Peyer's patch (tissue), 4 donors: ENCODE data around the gene PALLD. TPM values are rescaled to one million over a fixed set of nuclear protein-coding genes. Genes with fewer than 3 reads are reported as not detected.

ENCODE experiments used
- DNase-seq, 3 donors: peaks; one replicate each; pipeline ENCODE4 v3.0.0-alpha.2; 2017 to 2019
- H3K27ac ChIP-seq, 4 donors: fragments of 200-600 bp; sonication (generic); one replicate each; pipeline ENCODE4 v1.5.1; 2016 to 2019
- H3K27me3 ChIP-seq, 2 donors: fragments of 200-600 bp; sonication (generic); one replicate each; pipeline ENCODE4 v1.5.1; 2019
- H3K36me3 ChIP-seq, 3 donors: fragments of 200-600 bp; sonication (generic); one replicate each; pipeline ENCODE4 v1.5.1; 2016 to 2019
- H3K4me1 ChIP-seq, 4 donors: fragments of 200-600 bp; sonication (generic); one replicate each; pipeline ENCODE4 v1.5.1; 2016 to 2019
- H3K4me3 ChIP-seq, 4 donors: fragments of 200-600 bp; sonication (generic); 1 replicate in 3 of 4; 2 replicates in 1 of 4; pipeline ENCODE4 v1.5.1; 2016 to 2019; ENCODE audit warnings: mild to moderate bottlenecking in 1 of 4
- H3K9me3 ChIP-seq, 4 donors: fragments of 200-600 bp; sonication (generic); one replicate each; pipeline ENCODE4 v1.5.1; 2016 to 2019; ENCODE audit warnings: mild to moderate bottlenecking in 1 of 4
- POLR2A ChIP-seq, 2 donors: fragments of 450-650 bp; IDR thresholded peaks; one replicate each; pipeline ENCODE4 v1.5.1; 2017; ENCODE audit warnings: antibody characterized with exemption in 2 of 2, mild to moderate bottlenecking in 2 of 2, moderate library complexity in 2 of 2
- total RNA-seq, 4 donors: library from RNA; depleted of rRNA; stranded (reverse); fragments of >200 nt; gene quantifications; one replicate each; pipeline ENCODE4 v1.1.0, GENCODE V29; 2016
- TF ChIP-seq, protein P1 (sequence below), 6 experiments: fragments of 450-650 bp in 4 of 6; fragments of 200-600 bp in 2 of 6; sonication (generic) in 1 of 6; IDR thresholded peaks; one replicate each; pipeline ENCODE4 v1.5.1; 2017 to 2019; ENCODE audit warnings: antibody characterized with exemption in 6 of 6, mild to moderate bottlenecking in 3 of 6, moderate library complexity in 1 of 6

Gene PALLD
- total RNA-seq, 4 donors from 2014 or later: 68.0 to 175 (median 78.4) TPM

DNA sequence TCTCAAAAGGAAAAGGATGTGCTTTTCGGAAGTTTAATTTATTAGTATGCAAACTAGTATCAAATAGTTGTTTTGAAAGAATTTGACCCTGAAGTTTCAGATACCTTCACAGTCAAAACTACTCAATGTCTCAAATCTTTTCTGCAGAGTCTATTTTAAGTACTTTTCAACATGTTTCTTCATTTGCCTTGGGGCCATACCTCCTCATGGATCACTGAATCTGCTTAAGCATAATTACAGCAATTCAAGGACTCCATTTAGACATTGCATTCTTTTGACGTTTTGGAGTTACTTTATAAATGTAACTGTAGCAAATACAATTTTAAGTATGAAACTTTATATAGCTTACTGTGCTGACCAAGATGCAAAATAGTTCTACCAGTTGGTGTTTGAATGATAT lies 25.5 kb downstream of the PALLD start:
- H3K27me3 ChIP-seq: no peaks in the 10 kb centered on the region
- H3K4me3 ChIP-seq: no peak overlapping the region
- no peak overlapping the region for H3K27ac ChIP-seq
- no peaks in the 10 kb centered on the region for H3K9me3 ChIP-seq
- DNase-seq: no peak
- no peaks in the 10 kb centered on the region for H3K4me1 ChIP-seq
- no peaks in the 10 kb centered on the region for H3K36me3 ChIP-seq
- TF ChIP-seq POLR2A (IDR thresholded peaks at IDR 0.05): no peak
- TF ChIP-seq, protein P1, sequence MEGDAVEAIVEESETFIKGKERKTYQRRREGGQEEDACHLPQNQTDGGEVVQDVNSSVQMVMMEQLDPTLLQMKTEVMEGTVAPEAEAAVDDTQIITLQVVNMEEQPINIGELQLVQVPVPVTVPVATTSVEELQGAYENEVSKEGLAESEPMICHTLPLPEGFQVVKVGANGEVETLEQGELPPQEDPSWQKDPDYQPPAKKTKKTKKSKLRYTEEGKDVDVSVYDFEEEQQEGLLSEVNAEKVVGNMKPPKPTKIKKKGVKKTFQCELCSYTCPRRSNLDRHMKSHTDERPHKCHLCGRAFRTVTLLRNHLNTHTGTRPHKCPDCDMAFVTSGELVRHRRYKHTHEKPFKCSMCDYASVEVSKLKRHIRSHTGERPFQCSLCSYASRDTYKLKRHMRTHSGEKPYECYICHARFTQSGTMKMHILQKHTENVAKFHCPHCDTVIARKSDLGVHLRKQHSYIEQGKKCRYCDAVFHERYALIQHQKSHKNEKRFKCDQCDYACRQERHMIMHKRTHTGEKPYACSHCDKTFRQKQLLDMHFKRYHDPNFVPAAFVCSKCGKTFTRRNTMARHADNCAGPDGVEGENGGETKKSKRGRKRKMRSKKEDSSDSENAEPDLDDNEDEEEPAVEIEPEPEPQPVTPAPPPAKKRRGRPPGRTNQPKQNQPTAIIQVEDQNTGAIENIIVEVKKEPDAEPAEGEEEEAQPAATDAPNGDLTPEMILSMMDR (IDR thresholded peaks at IDR 0.05): no peak

DNA sequence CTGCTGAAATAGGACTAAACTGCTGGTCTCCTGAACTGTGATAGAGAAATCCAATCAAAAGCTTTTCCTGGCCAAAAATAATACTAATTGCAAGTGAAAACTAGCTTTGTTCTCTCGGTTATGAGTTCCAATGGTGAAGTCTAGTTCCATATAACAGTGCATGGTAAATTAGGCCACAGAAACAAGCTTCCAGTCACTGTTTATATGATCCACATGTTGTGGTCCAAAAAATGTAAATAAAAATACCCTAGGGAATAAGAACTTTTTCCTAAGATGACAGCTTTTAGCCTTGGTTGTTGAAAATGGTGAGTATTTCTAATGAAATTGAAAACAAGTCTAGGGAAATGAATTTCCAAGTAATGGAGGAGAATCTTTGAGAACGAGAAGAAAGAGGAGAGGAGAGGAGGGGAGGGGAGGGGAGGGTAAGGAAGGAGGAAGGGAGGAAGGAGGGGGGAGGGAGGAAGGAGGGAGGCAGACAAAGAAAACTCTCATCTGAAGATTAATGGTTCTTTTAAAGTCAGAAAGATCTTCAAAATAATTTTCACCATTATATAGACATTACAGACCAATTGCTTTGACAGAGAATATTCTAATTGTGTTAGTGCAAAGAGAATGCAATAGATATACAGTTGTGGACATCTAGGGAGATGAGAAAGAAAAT lies 26.1 kb downstream of the PALLD start:
- Histone ChIP-seq H3K27me3 (no peaks in the 10 kb centered on the region), H3K27ac (no peak overlapping the region), H3K36me3 (no peaks in the 10 kb centered on the region), H3K4me1 (no peaks in the 10 kb centered on the region), H3K9me3 (no peaks in the 10 kb centered on the region), H3K4me3 (no peak overlapping the region)
- no peak for DNase-seq
- TF ChIP-seq POLR2A (IDR thresholded peaks at IDR 0.05): no peak
- TF ChIP-seq, protein P1 (IDR thresholded peaks at IDR 0.05): no peak

DNA sequence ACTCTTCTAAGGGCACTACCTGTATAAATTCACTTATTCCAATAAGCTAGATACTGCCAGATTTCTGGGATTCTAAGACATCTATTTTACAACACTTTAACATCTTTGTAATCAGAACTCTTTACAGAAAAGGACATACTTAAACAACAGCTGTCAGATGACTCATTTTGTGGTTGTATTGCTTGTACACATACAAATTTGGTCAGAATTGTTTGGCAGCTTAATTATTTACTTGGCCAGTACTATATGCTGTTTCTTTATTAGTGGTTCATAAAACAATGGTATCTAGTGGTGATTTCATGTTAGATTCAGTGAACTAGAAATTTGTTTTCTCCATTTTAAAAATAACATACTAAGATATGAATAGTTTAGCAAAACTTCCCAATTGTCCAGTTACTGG lies 27.2 kb downstream of the PALLD start:
- no peak overlapping the region for H3K27ac ChIP-seq

DNA sequence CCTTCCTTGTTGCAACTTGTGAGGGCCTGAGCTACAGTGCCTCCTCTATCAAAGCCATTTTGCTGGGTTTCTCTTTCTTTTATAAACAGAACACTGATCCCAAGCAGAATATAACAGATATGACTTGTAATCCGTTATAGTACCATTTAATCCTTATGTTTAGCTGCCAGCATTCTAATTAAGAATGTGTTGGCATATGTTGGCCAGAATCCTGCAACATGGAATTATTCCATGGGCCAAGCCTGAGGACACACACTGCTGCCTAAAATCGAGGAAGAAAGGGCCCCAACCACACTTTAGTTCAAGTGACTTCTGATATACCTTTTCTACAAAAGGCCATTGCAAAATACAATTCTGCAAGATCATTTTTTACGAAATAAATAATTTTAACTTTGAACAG lies 28.0 kb downstream of the PALLD start:
- H3K27me3 ChIP-seq: no peaks in the 10 kb centered on the region

More for the DNA sequence above, 27.2 kb downstream of the PALLD start:
- DNase-seq: no peak
- H3K36me3 ChIP-seq: no peaks in the 10 kb centered on the region
- no peaks in the 10 kb centered on the region for H3K9me3 ChIP-seq
- no peak overlapping the region for H3K4me3 ChIP-seq
- H3K4me1 ChIP-seq: no peaks in the 10 kb centered on the region
- TF ChIP-seq POLR2A (IDR thresholded peaks at IDR 0.05): no peak
- TF ChIP-seq, protein P1 (IDR thresholded peaks at IDR 0.05): no peak
- H3K27me3 ChIP-seq: no peaks in the 10 kb centered on the region

DNA sequence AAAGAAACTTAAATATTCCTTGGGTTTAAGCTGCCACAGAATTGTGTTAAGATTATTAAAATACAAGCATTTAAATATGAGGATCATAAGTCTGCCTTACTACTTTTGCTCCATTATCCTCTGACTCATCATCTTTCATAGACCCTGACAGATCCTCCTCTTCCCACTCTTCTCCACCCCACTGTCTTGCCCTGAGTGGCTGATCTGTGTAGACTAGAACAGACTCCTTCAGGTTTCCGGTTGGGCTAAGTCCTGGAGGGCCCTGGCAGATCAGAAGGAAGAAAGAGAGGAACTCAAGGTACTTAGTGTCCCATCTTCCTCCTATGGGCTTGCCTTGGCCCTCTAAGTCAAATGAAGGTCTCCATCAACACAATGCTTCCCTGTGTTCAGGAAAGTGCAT lies 30.7 kb downstream of the PALLD start:
- Histone ChIP-seq H3K27me3 (no peaks in the 10 kb centered on the region), H3K36me3 (no peaks in the 10 kb centered on the region), H3K4me1 (no peaks in the 10 kb centered on the region), H3K27ac (no peak overlapping the region), H3K9me3 (no peaks in the 10 kb centered on the region), H3K4me3 (no peak overlapping the region)
- DNase-seq: no peak
- TF ChIP-seq, protein P1 (IDR thresholded peaks at IDR 0.05): no peak
- TF ChIP-seq POLR2A (IDR thresholded peaks at IDR 0.05): no peak

More for the DNA sequence above, 28.0 kb downstream of the PALLD start:
- no peaks in the 10 kb centered on the region for H3K4me1 ChIP-seq
- H3K36me3 ChIP-seq: no peaks in the 10 kb centered on the region
- no peak for DNase-seq
- H3K9me3 ChIP-seq: no peaks in the 10 kb centered on the region
- no peak overlapping the region for H3K4me3 ChIP-seq
- H3K27ac ChIP-seq: no peak overlapping the region
- TF ChIP-seq, protein P1 (IDR thresholded peaks at IDR 0.05): no peak
- TF ChIP-seq POLR2A (IDR thresholded peaks at IDR 0.05): no peak
